Stimulated activated naive CD4-positive, alpha-beta T cell (primary cell): ENCODE data around the gene WNT3A.
A peak's percentile ranks its signal among the peaks of the same experiment; 100 is the strongest.

Experiments
- DNase-seq, 6 experiments: peaks; one replicate each; lab custom pipeline; 2025; lab: John Stamatoyannopoulos, UW

WNT3A gene

GRCh38 chr1:228070173-228070572 lies 63.4 kb downstream of the WNT3A start:
- no peak for DNase-seq

- DNase-seq, result no peak
These were observed 64.1 kb downstream of the WNT3A start for GRCh38 chr1:228070851-228071250.

- DNase-seq, result no peak
These were observed 65.2 kb downstream of the WNT3A start for GRCh38 chr1:228071839-228072657.

- DNase-seq, result no peak
These were observed 65.9 kb downstream of the WNT3A start for GRCh38 chr1:228072658-228073043.

GRCh38 chr1:228073061-228073856 lies 66.5 kb downstream of the WNT3A start:
- DNase-seq, result no peak

- DNase-seq, result no peak
These were observed 67.2 kb downstream of the WNT3A start for GRCh38 chr1:228073857-228074545.

- DNase-seq, result no peak
These were observed 68.3 kb downstream of the WNT3A start for GRCh38 chr1:228074954-228075730.

- no peak for DNase-seq
These were observed 69.0 kb downstream of the WNT3A start for GRCh38 chr1:228075801-228076271.

GRCh38 chr1:228076796-228077430 lies 70.1 kb downstream of the WNT3A start:
- DNase-seq, result no peak

GRCh38 chr1:228077565-228078330 lies 71.0 kb downstream of the WNT3A start:
- no peak for DNase-seq

- DNase-seq, result no peak
These were observed 72.2 kb downstream of the WNT3A start for GRCh38 chr1:228079013-228079412.

GRCh38 chr1:228079601-228080263 lies 72.9 kb downstream of the WNT3A start:
- no peak for DNase-seq

GRCh38 chr1:228081144-228081543 lies 74.3 kb downstream of the WNT3A start:
- peak in 1 of 6 experiments; percentile 9 for DNase-seq

GRCh38 chr1:228081578-228082213 lies 74.9 kb downstream of the WNT3A start:
- peak in 1 of 6 experiments; percentile 56 for DNase-seq

GRCh38 chr1:228082214-228082917 lies 75.6 kb downstream of the WNT3A start, which contains the start of gene ARF1:
Gene ARF1 (plus strand): TSS chr1:228082708. CDS start chr1:228097115, 14,407 bp downstream.
- DNase-seq, result peak; percentile 88 to 96 (median 91)

- peak in 5 of 6 experiments; percentile 29 to 50 (median 48) for DNase-seq
These were observed 76.4 kb downstream of the WNT3A start for GRCh38 chr1:228082918-228083870.

- DNase-seq, result no peak
These were observed 77.1 kb downstream of the WNT3A start for GRCh38 chr1:228083871-228084278.
